OCI-LY1 (cell line): ENCODE results near the gene WDR82.

Experiments used
- H2AFZ ChIP-seq: fragments of 200-600 bp; sonication (generic), shearing (Covaris generic); 2 replicates; pipeline ENCODE4 v1.6.0; 2014; ENCODE audit warnings: antibody characterized with exemption, mild to moderate bottlenecking, low read length
- H3F3A ChIP-seq: fragments of 200-600 bp; sonication (generic), shearing (Covaris generic); 2 replicates; pipeline ENCODE4 v1.6.0; 2014; ENCODE audit warnings: mild to moderate bottlenecking, antibody characterized with exemption, low read length, moderate library complexity; ENCODE audit not compliant: insufficient read depth
- H3K27ac ChIP-seq: fragments of 200-600 bp; sonication (generic); 2 replicates; pipeline ENCODE4 v1.5.1; 2014; ENCODE audit warnings: low read length, mixed run types, mild to moderate bottlenecking, low read depth; ENCODE audit not compliant: poor library complexity, severe bottlenecking
- H3K27me3 ChIP-seq: fragments of 200-600 bp; sonication (generic); 2 replicates; pipeline ENCODE4 v1.6.0; 2014; ENCODE audit warnings: antibody characterized with exemption, mild to moderate bottlenecking, low read length, moderate library complexity; ENCODE audit not compliant: insufficient read depth
- H3K36me3 ChIP-seq: fragments of 200-600 bp; sonication (generic); 2 replicates; pipeline ENCODE4 v1.6.1; 2014; ENCODE audit warnings: mild to moderate bottlenecking, antibody characterized with exemption, low read length, moderate library complexity, mixed read lengths; ENCODE audit not compliant: insufficient read depth
- H3K4me1 ChIP-seq: fragments of 200-600 bp; sonication (generic); 2 replicates; pipeline ENCODE4 v1.5.1; 2014; ENCODE audit warnings: mild to moderate bottlenecking, low read length, moderate library complexity; ENCODE audit not compliant: insufficient read depth, severe bottlenecking
- H3K4me2 ChIP-seq: fragments of 200-600 bp; sonication (generic), shearing (Covaris generic); 2 replicates; pipeline ENCODE4 v1.6.1; 2014; ENCODE audit warnings: low read length
- H3K4me3 ChIP-seq: fragments of 200-600 bp; sonication (generic); 2 replicates; pipeline ENCODE4 v1.5.1; 2014; ENCODE audit warnings: low read length, low read depth, mild to moderate bottlenecking, mixed read lengths; ENCODE audit not compliant: poor library complexity, severe bottlenecking
- H3K79me2 ChIP-seq: fragments of 200-600 bp; shearing (Covaris generic); 2 replicates; pipeline ENCODE4 v1.6.1; 2016; ENCODE audit warnings: mixed run types, low read length, mixed read lengths; ENCODE audit not compliant: insufficient read depth
- H3K9ac ChIP-seq: fragments of 200-600 bp; sonication (generic), shearing (Covaris generic); 2 replicates; pipeline ENCODE4 v1.6.1; 2014; ENCODE audit warnings: mild to moderate bottlenecking, low read length, mixed read lengths
- H3K9me2 ChIP-seq: fragments of 200-600 bp; sonication (generic), shearing (Covaris generic); 2 replicates; pipeline ENCODE4 v1.6.1; 2014; ENCODE audit warnings: low read depth, mild to moderate bottlenecking, low read length, mixed read lengths
- H3K9me3 ChIP-seq: fragments of 200-600 bp; shearing (Covaris generic); 2 replicates; pipeline ENCODE4 v1.6.1; 2014; ENCODE audit warnings: low read length, mixed read lengths
- H4K20me1 ChIP-seq: fragments of 200-600 bp; sonication (generic), shearing (Covaris generic); 2 replicates; pipeline ENCODE4 v1.6.0; 2016; ENCODE audit warnings: mild to moderate bottlenecking, low read length; ENCODE audit not compliant: insufficient read depth
- CTCF ChIP-seq: fragments of 200-600 bp; sonication (generic), shearing (Covaris generic); IDR thresholded peaks from 2 replicates; pipeline ENCODE4 v1.5.1; 2017; ENCODE audit warnings: mild to moderate bottlenecking, antibody characterized with exemption, low read length, moderate library complexity, mixed read lengths
- EZH2 ChIP-seq: fragments of 200-600 bp; sonication (generic), shearing (Covaris generic); IDR thresholded peaks from 2 replicates; pipeline ENCODE4 v1.8.0; 2017; ENCODE audit warnings: borderline replicate concordance, mixed run types, mild to moderate bottlenecking, antibody characterized with exemption, low read length, moderate library complexity, mixed read lengths

Gene WDR82

DNA sequence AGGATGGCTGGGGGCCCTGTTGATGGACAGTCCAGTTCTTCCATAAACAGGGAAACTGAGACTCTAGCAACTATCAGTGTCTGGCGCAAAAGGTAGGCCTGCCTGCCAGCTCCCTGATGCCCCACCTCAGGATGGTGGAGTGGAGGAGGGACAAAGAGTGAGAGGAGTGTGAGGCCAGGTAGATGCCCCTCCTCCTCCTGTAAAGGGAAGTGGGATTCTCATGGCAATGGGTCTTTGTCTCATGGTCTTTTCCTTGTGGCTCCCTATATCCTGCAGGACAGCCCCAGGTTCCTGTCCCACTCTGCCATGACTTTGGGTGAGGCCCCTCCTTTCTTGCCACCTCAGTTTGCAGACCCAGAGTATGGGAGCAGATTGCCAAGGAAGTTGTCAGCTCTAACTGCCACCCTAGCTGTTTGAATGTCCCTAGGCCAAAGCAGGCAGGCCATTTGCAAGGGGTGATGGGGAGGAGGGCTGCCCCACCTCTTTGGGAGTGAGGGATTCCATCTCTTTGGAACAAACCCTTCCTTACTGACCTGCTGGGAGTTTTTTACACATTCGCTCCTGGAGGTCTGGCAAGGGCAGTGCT lies 34.8 kb upstream of the WDR82 start:
- Histone ChIP-seq H3K4me1 (peaks cover 23% of the 10 kb centered on the region), H3K4me3 (no peak overlapping the region), H3K36me3 (no peaks in the 10 kb centered on the region), H3K27ac (no peak overlapping the region), H3K9me3 (no peaks in the 10 kb centered on the region), H2AFZ (no peak overlapping the region), H3F3A (no peaks in the 10 kb centered on the region), H3K9me2 (no peaks in the 10 kb centered on the region), H3K79me2 (no peaks in the 10 kb centered on the region), H3K9ac (no peak overlapping the region), H3K4me2 (no peak overlapping the region), H4K20me1 (no peaks in the 10 kb centered on the region), H3K27me3 (0 out of 2 replicates have a peak, but pooled peaks cover 2% of the 10 kb centered on the region)
- TF ChIP-seq CTCF (no peak), EZH2 (no peak)

GRCh38 chr3:52311576-52312119 lies 33.2 kb upstream of the WDR82 start:
- Histone ChIP-seq H2AFZ (no peak overlapping the region), H3K9me3 (no peaks in the 10 kb centered on the region), H3K79me2 (no peaks in the 10 kb centered on the region), H4K20me1 (no peaks in the 10 kb centered on the region), H3K9me2 (no peaks in the 10 kb centered on the region), H3F3A (no peaks in the 10 kb centered on the region), H3K4me3 (no peak overlapping the region), H3K27me3 (no peaks in the 10 kb centered on the region), H3K27ac (no peak overlapping the region), H3K9ac (no peak overlapping the region), H3K36me3 (no peaks in the 10 kb centered on the region), H3K4me2 (no peak overlapping the region), H3K4me1 (peaks cover 8% of the 10 kb centered on the region)
- TF ChIP-seq EZH2, result no peak
- TF ChIP-seq CTCF, result no peak

- Histone ChIP-seq H3K27ac (no peak overlapping the region), H3K79me2 (no peaks in the 10 kb centered on the region), H3K4me1 (peaks cover 8% of the 10 kb centered on the region), H3K4me2 (no peak overlapping the region), H3K9ac (no peak overlapping the region), H3F3A (no peaks in the 10 kb centered on the region), H3K36me3 (no peaks in the 10 kb centered on the region), H3K9me3 (no peaks in the 10 kb centered on the region), H3K4me3 (no peak overlapping the region), H4K20me1 (no peaks in the 10 kb centered on the region), H3K27me3 (no peaks in the 10 kb centered on the region), H3K9me2 (no peaks in the 10 kb centered on the region), H2AFZ (no peak overlapping the region)
- TF ChIP-seq EZH2 (no peak), CTCF (no peak)
Measured at GRCh38 chr3:52310861-52311575, 32.6 kb upstream of the WDR82 start.
